KMS-11 (cell line): ENCODE results near the gene ACTG2.

ENCODE experiments used
- H2AFZ ChIP-seq: fragments of 200-600 bp; sonication (generic); 2 replicates; pipeline ENCODE4 v1.6.1; 2016; ENCODE audit warnings: antibody characterized with exemption, mixed run types, low read depth
- H3K27ac ChIP-seq: fragments of 200-600 bp; sonication (generic); 2 replicates; pipeline ENCODE4 v1.6.1; 2016; ENCODE audit warnings: mild to moderate bottlenecking, mixed run types
- H3K27me3 ChIP-seq: fragments of 200-600 bp; sonication (generic); 2 replicates; pipeline ENCODE4 v1.6.1; 2017; ENCODE audit warnings: mild to moderate bottlenecking, low read depth, mixed run types, moderate library complexity; ENCODE audit not compliant: insufficient read depth
- H3K36me3 ChIP-seq: fragments of 200-600 bp; sonication (generic); 2 replicates; pipeline ENCODE4 v1.6.1; 2017; ENCODE audit warnings: mild to moderate bottlenecking, mixed run types; ENCODE audit not compliant: insufficient read depth
- H3K4me1 ChIP-seq: fragments of 200-600 bp; sonication (generic); 2 replicates; pipeline ENCODE4 v1.6.1; 2016; ENCODE audit warnings: mild to moderate bottlenecking, low read depth, mixed run types; ENCODE audit not compliant: poor library complexity, severe bottlenecking
- H3K4me2 ChIP-seq: fragments of 200-600 bp; sonication (generic); 2 replicates; pipeline ENCODE4 v1.7.0; 2016; ENCODE audit warnings: mild to moderate bottlenecking, mixed run types
- H3K4me3 ChIP-seq: fragments of 200-600 bp; sonication (generic); IDR thresholded peaks from 2 replicates; pipeline ENCODE4 v1.6.1; 2017; ENCODE audit warnings: low read depth, low read length, mixed read lengths; ENCODE audit not compliant: insufficient read depth
- H3K79me2 ChIP-seq: fragments of 200-600 bp; sonication (generic); 2 replicates; pipeline ENCODE4 v1.6.1; 2016; ENCODE audit warnings: low read depth, mixed run types; ENCODE audit not compliant: insufficient read depth
- H3K9ac ChIP-seq: fragments of 200-600 bp; sonication (generic); 2 replicates; pipeline ENCODE4 v1.6.1; 2016; ENCODE audit warnings: mild to moderate bottlenecking, mixed run types
- H4K20me1 ChIP-seq: fragments of 200-600 bp; sonication (generic); 2 replicates; pipeline ENCODE4 v1.6.1; 2016; ENCODE audit warnings: mild to moderate bottlenecking, mixed run types; ENCODE audit not compliant: insufficient read depth
- TF ChIP-seq, protein P1 (sequence below): fragments of 200-600 bp; sonication (generic); conservative IDR thresholded peaks from 2 replicates; pipeline ENCODE4 v1.6.1; 2017; ENCODE audit warnings: low read depth, mild to moderate bottlenecking, antibody characterized with exemption, low read length, moderate library complexity, mixed read lengths

ACTG2 gene

GRCh38 chr2:73889206-73889605, 3.6 kb upstream of the ACTG2 start:
- Histone ChIP-seq H3K27ac (no peak overlapping the region), H3K79me2 (no peaks in the 10 kb centered on the region), H3K27me3 (no peaks in the 10 kb centered on the region), H2AFZ (no peak overlapping the region), H4K20me1 (no peaks in the 10 kb centered on the region), H3K4me1 (peaks cover 5% of the 10 kb centered on the region), H3K4me3 (no peak overlapping the region), H3K36me3 (no peaks in the 10 kb centered on the region), H3K4me2 (no peak overlapping the region), H3K9ac (no peak overlapping the region)
- TF ChIP-seq, protein P1, sequence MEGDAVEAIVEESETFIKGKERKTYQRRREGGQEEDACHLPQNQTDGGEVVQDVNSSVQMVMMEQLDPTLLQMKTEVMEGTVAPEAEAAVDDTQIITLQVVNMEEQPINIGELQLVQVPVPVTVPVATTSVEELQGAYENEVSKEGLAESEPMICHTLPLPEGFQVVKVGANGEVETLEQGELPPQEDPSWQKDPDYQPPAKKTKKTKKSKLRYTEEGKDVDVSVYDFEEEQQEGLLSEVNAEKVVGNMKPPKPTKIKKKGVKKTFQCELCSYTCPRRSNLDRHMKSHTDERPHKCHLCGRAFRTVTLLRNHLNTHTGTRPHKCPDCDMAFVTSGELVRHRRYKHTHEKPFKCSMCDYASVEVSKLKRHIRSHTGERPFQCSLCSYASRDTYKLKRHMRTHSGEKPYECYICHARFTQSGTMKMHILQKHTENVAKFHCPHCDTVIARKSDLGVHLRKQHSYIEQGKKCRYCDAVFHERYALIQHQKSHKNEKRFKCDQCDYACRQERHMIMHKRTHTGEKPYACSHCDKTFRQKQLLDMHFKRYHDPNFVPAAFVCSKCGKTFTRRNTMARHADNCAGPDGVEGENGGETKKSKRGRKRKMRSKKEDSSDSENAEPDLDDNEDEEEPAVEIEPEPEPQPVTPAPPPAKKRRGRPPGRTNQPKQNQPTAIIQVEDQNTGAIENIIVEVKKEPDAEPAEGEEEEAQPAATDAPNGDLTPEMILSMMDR: no peak

DNA sequence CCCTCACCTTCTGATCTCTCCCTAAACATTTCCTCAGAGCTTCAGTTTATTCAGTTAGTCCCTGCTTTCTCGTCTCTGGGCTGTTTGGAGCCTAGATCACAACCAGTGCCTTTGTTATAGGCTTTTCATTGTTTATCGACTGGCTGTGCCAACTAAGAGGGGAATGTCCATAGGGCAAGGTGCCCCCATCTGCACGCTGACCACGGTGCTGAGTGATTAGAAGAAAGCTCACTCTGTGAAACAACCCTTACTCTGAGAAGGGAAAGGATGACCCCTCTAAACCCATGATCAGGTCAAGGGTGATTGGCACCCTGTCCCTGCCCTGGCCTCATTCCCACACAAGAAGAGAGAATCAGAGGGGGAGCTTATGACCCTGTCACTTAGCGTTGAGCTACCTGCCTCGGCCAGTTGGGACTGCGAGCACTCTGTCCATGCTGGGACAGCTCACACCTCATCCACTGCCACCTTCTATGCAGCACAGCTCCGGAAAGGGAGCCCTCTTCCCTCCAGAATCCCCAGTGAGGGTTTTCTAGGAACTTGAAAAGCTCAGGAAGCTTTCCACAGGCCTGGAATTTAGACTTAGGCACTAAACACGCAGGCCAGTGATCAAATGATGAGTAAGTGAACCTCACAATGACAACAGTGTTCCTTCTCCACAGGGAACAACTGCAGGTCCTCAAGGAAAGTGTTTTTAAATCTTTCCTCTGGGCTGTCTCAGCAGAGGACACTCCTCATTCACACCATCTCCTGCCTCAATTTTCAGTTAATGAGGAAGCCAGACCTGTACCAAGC, 2.3 kb upstream of the ACTG2 start:
- Histone ChIP-seq H3K4me1 (peaks cover 5% of the 10 kb centered on the region), H2AFZ (no peak overlapping the region), H3K36me3 (no peaks in the 10 kb centered on the region), H3K9ac (no peak overlapping the region), H3K27ac (no peak overlapping the region), H3K4me2 (no peak overlapping the region), H3K27me3 (no peaks in the 10 kb centered on the region), H3K4me3 (no peak overlapping the region), H4K20me1 (no peaks in the 10 kb centered on the region), H3K79me2 (no peaks in the 10 kb centered on the region)
- TF ChIP-seq, protein P1: no peak

- no peak overlapping the region for H2AFZ ChIP-seq
- no peak overlapping the region for H3K27ac ChIP-seq
- no peaks in the 10 kb centered on the region for H3K79me2 ChIP-seq
- no peaks in the 10 kb centered on the region for H3K27me3 ChIP-seq
- H3K9ac ChIP-seq: no peak overlapping the region
- no peak overlapping the region for H3K4me2 ChIP-seq
- no peak overlapping the region for H3K4me3 ChIP-seq
- H3K36me3 ChIP-seq: no peaks in the 10 kb centered on the region
- H4K20me1 ChIP-seq: no peaks in the 10 kb centered on the region
- H3K4me1 ChIP-seq: peaks cover 10% of the 10 kb centered on the region
- TF ChIP-seq, protein P1: no peak
Measured at GRCh38 chr2:73891276-73891901, 1.4 kb upstream of the ACTG2 start.

DNA sequence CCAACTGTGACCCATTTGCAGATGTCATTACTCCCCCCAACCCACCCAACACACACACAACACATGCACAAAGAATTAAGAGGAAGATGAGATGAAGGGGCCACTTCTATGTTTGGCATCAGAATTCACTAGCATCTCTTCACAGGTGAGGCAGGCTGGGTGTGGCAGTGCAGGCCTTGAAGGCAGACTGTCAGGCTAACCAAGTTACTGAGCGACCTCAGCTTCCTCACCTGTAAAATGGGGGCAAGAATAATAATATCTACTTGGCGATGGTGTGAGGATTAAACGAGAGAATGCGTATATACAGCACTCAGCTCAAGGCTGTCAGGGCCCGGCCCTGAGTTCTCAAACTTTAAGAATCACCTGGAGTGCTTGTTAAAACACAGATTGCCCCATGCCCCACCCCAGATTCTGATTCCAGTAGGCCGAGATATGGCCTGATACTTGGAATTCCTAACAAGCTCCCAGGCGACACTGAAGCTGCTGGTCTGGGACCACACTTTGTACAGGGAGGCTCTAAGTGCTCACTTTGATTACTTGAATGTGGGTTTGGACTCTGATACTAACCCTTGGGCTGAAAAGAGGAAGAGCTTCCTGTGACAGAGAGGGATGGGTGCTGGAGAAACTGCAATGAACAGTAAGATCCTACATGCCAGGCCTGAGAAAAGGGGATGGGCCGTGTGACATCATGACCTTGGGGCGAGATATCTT, 1.1 kb downstream of the ACTG2 start:
- Histone ChIP-seq H3K9ac (no peak overlapping the region), H3K79me2 (no peaks in the 10 kb centered on the region), H3K27ac (no peak overlapping the region), H3K36me3 (no peaks in the 10 kb centered on the region), H2AFZ (no peak overlapping the region), H3K4me3 (no peak overlapping the region), H3K27me3 (peaks cover 4% of the 10 kb centered on the region; the same call in 1 of the 2 replicates), H4K20me1 (no peaks in the 10 kb centered on the region), H3K4me2 (no peak overlapping the region), H3K4me1 (peaks cover 25% of the 10 kb centered on the region)
- TF ChIP-seq, protein P1: no peak
